HepG2 (cell line): ENCODE measurements around the gene NABP1. TPM values are rescaled to one million over a fixed set of nuclear protein-coding genes. Genes with fewer than 3 reads are reported as not detected.

Experiments used
- FLYWCH1 ChIP-seq: sonication (generic); formaldehyde crosslinking; IDR thresholded peaks from 2 replicates; pipeline ENCODE4 v1.8.1; 2023; ENCODE audit warnings: mild to moderate bottlenecking, missing genetic modification reagents
- HOXA5 ChIP-seq: sonication (generic); formaldehyde crosslinking; IDR thresholded peaks from 2 replicates; pipeline ENCODE4 v1.4.0; 2020; ENCODE audit warnings: missing genetic modification reagents
- KAT7 ChIP-seq: IDR thresholded peaks from 2 replicates; pipeline ENCODE4 v1.6.1; 2018; ENCODE audit warnings: borderline replicate concordance, missing compliant biosample characterization
- KLF12 ChIP-seq: sonication (generic); formaldehyde crosslinking; IDR thresholded peaks from 2 replicates; pipeline ENCODE4 v1.4.0; 2020; ENCODE audit warnings: missing genetic modification reagents, borderline replicate concordance
- MXD3 ChIP-seq: IDR thresholded peaks from 2 replicates; pipeline ENCODE4 v1.6.1; 2016; ENCODE audit warnings: mild to moderate bottlenecking, missing biosample characterization, missing genetic modification reagents
- PRDM10 ChIP-seq: sonication (generic); formaldehyde crosslinking; IDR thresholded peaks from 2 replicates; pipeline ENCODE4 v1.4.0; 2020; ENCODE audit warnings: low read depth, missing genetic modification reagents
- STAT6 ChIP-seq: sonication (generic); formaldehyde crosslinking; IDR thresholded peaks from 2 replicates; pipeline ENCODE4 v1.4.0; 2020; ENCODE audit warnings: missing genetic modification reagents, mild to moderate bottlenecking, borderline replicate concordance
- TARDBP ChIP-seq: sonication (generic); formaldehyde crosslinking; IDR thresholded peaks from 2 replicates; pipeline ENCODE4 v1.8.0; 2022; ENCODE audit warnings: mild to moderate bottlenecking, missing genetic modification reagents
- YEATS4 ChIP-seq: sonication (generic); formaldehyde crosslinking; IDR thresholded peaks from 2 replicates; pipeline ENCODE4 v1.4.0; 2020; ENCODE audit warnings: missing genetic modification reagents, borderline replicate concordance
- ZBTB3 ChIP-seq: sonication (generic); formaldehyde crosslinking; IDR thresholded peaks from 2 replicates; pipeline ENCODE4 v1.4.0; 2020; ENCODE audit warnings: low read depth, mild to moderate bottlenecking, moderate library complexity, missing genetic modification reagents, borderline replicate concordance
- ZNF343 ChIP-seq: sonication (generic); formaldehyde crosslinking; IDR thresholded peaks from 2 replicates; pipeline ENCODE4 v1.4.0; 2020; ENCODE audit warnings: mild to moderate bottlenecking, missing genetic modification reagents
- ZNF484 ChIP-seq: sonication (generic); formaldehyde crosslinking; IDR thresholded peaks from 2 replicates; pipeline ENCODE4 v1.5.1; 2020; ENCODE audit warnings: mild to moderate bottlenecking, low read depth, missing genetic modification reagents, borderline replicate concordance
- ZNF629 ChIP-seq: sonication (generic); formaldehyde crosslinking; conservative IDR thresholded peaks from 2 replicates; pipeline ENCODE4 v1.5.0; 2020; ENCODE audit warnings: missing genetic modification reagents
- ZNF687 ChIP-seq: sonication (generic); formaldehyde crosslinking; IDR thresholded peaks from 2 replicates; pipeline ENCODE4 v1.5.1; 2020; ENCODE audit warnings: mild to moderate bottlenecking, missing genetic modification reagents, moderate library complexity
- ZNF709 ChIP-seq: sonication (generic); formaldehyde crosslinking; IDR thresholded peaks from 2 replicates; pipeline ENCODE4 v1.5.0; 2020; ENCODE audit warnings: mild to moderate bottlenecking, missing genetic modification reagents
- polyA plus RNA-seq, 8 experiments: library from polyadenylated mRNA; depleted of rRNA in 3 of 8; stranded (reverse) in 7 of 8; unstranded in 1 of 8; fragments of >200 nt; fragmentation: Illumina TruSeq in 4 of 8; extraction: Trizol in 4 of 8; gene quantifications; 2 replicates each; pipeline versions ENCODE4 v1.2.1 to v1.2.3, GENCODE V29; 2011 to 2016; ENCODE audit warnings: low read depth in 4 of 8, missing spikeins in 1 of 8, mixed read lengths in 1 of 8; ENCODE audit not compliant: insufficient read depth in 1 of 8
- total RNA-seq, 5 experiments: library from RNA; depleted of rRNA; stranded (reverse); fragments of >200 nt; fragmentation: Illumina TruSeq; extraction: Trizol; gene quantifications; 2 replicates each; pipeline ENCODE4 v1.2.3, GENCODE V29; 2016; ENCODE audit warnings: low read depth in 1 of 5

Gene NABP1
- total and polyA plus RNA-seq, 2 of the 13 experiments (the other 11 are each of a cell fraction or from before 2014, with no cell fraction given): 14.9 to 19.8 TPM

GRCh38 chr2:191677646-191678436 lies at the start of gene NABP1 (continued):
- TF ChIP-seq ZNF709 (peak; percentile 97), YEATS4 (CRISPR knock-in tag) (peak; percentile 86; the same call in 1 of the 2 replicates), KAT7 (peak; percentile 84; the same call in 1 of the 2 replicates), PRDM10 (CRISPR knock-in tag) (0 out of 2 replicates have a peak, but pooled peaks have one; percentile 50), ZNF343 (CRISPR knock-in tag) (peak; percentile 93), MXD3 (CRISPR knock-in tag) (peak; percentile 96), FLYWCH1 (CRISPR knock-in tag) (0 out of 2 replicates have a peak, but pooled peaks have one; percentile 51), TARDBP (CRISPR knock-in tag) (peak; percentile 82), STAT6 (CRISPR knock-in tag) (peak; percentile 96; the same call in 1 of the 2 replicates), ZNF629 (CRISPR knock-in tag) (peak; percentile 43; the same call in 1 of the 2 replicates), ZBTB3 (peak; percentile 74), HOXA5 (CRISPR knock-in tag) (peak; percentile 96; the same call in 1 of the 2 replicates), KLF12 (CRISPR knock-in tag) (peak; percentile 98), ZNF484 (CRISPR knock-in tag) (no peak), ZNF687 (CRISPR knock-in tag) (peak; percentile 93)
